ENCODE data around the gene PTPRN2. TPM values are rescaled to one million over a fixed set of nuclear protein-coding genes. Genes with fewer than 3 reads are reported as not detected.

The PTPRN2 gene
- total RNA-seq, 5 donors from 2014 or later (not counting 1 experiment from before 2014, with no cell fraction given) = 0.60 to 1.7 (median 0.82) TPM

DNA sequence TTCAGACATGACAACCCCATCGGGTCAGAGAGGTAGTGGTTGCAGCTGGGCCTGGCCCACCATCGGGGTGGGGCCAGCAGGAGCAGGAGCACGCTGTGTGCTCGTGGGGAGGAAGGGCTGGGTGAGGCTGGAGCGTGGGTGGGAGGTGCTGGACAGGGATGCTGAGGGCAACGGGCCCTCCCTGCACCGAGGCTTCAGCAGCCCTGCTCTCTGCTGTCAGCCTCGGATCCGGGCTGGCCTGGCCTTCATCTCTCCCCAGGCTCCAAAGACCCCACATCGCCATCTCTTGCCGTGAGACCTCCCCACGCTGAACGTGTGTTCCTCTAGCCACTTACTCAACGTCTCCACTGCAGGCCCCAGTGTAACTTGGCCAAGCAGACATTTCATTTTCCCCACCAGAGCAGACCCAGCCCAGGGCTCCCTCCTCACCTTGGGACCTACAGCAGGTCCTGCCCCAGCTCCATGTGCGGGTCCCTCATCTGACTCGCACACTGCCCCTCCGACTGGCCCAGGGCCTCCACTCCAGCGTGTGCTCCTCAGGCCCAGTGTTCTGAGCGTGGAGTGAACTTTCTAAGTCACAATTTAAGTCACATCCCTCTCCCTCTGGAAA lies 788.4 kb downstream of the PTPRN2 start:
- H3K27ac ChIP-seq (ENCODE audit: low read length) = no peak overlapping the region
- no peaks in the 10 kb centered on the region for H3K9me3 ChIP-seq
- Mint-ChIP-seq H3K36me3 (no peaks in the 10 kb centered on the region), H3K27ac (no peak overlapping the region), H3K9me3 (peaks cover 0 to 4% (median 0%) of the 10 kb centered on the region in 3 donors), H3K27me3 (peaks cover 0 to 4% of the 10 kb centered on the region in 2 donors), H3K4me1 (no peaks in the 10 kb centered on the region), H3K4me3 (no peak overlapping the region)
- DNase-seq (no peak), ATAC-seq (replicated peaks in 1 of 4) (no peak)
- no peaks in the 10 kb centered on the region for H3K4me1 ChIP-seq (ENCODE audit: control insufficient read depth in 1 of 2, extremely low read depth in 1 of 2, insufficient read depth in 2 of 2, low read length in 2 of 2)
- no peak overlapping the region for H3K4me3 ChIP-seq (ENCODE audit: control insufficient read depth in 1 of 2, extremely low read depth in 1 of 2, low read length in 1 of 2)
- H3K27me3 ChIP-seq (replicated peaks in 1 of 2; ENCODE audit: control insufficient read depth in 2 of 2, extremely low read depth in 1 of 2, insufficient read depth in 2 of 2, low read length in 1 of 2) = peaks cover 0 to 10% of the 10 kb centered on the region in 2 experiments
- ChIA-PET POLR2A (no interaction called here), CTCF (interaction anchor here in 1 of 2 donors (0.9 kb wide), 1 partner anchor 51 kb away, joined by 3 read pairs; no protein-coding TSS in a partner anchor)
- H3K36me3 ChIP-seq (ENCODE audit: control insufficient read depth in 2 of 2, extremely low read depth in 1 of 2, insufficient read depth in 1 of 2, low read length in 1 of 2) = no peaks in the 10 kb centered on the region
- WGBS (ENCODE audit: insufficient coverage) = 80% methylated on average over 17 of the region's 19 CpGs

DNA sequence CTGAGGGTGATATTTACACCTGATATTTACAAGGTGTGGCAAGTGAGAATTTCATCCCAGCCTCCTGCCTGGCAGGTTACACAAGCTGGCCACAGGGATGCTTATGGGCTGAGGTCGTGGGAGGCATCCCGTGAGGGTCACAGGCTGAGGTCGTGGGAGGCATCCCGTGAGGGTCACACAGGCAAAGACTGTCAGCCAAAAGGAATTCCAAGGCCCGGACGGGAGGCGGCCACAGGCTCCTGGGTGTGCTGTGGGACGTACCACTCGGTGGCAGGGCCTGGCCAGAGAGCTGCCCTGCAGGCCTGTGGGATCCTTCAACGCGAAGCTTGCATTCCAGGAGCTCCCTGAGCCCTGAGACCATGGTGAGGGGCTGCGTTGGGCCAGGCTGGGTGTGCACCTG lies 790.3 kb downstream of the PTPRN2 start:
- Histone ChIP-seq H3K4me1 (ENCODE audit: control insufficient read depth in 1 of 2, extremely low read depth in 1 of 2, insufficient read depth in 2 of 2, low read length in 2 of 2) (no peaks in the 10 kb centered on the region), H3K9me3 (no peaks in the 10 kb centered on the region), H3K36me3 (ENCODE audit: control insufficient read depth in 2 of 2, extremely low read depth in 1 of 2, insufficient read depth in 1 of 2, low read length in 1 of 2) (no peaks in the 10 kb centered on the region), H3K27ac (ENCODE audit: low read length) (no peak overlapping the region), H3K27me3 (replicated peaks in 1 of 2; ENCODE audit: control insufficient read depth in 2 of 2, extremely low read depth in 1 of 2, insufficient read depth in 2 of 2, low read length in 1 of 2) (peaks cover 0 to 10% of the 10 kb centered on the region in 2 experiments), H3K4me3 (ENCODE audit: control insufficient read depth in 1 of 2, extremely low read depth in 1 of 2, low read length in 1 of 2) (no peak overlapping the region)
- ChIA-PET CTCF (no interaction called here), POLR2A (no interaction called here)
- Mint-ChIP-seq H3K9me3 (peaks cover 0 to 2% (median 0%) of the 10 kb centered on the region in 3 donors), H3K27me3 (peaks cover 3 to 4% of the 10 kb centered on the region in 2 donors), H3K4me1 (no peaks in the 10 kb centered on the region), H3K27ac (no peak overlapping the region), H3K36me3 (no peaks in the 10 kb centered on the region), H3K4me3 (no peak overlapping the region)
- no peak for ATAC-seq (replicated peaks in 1 of 4)
- no peak for DNase-seq
- 81% methylated on average over 12 of the region's 12 CpGs for WGBS (ENCODE audit: insufficient coverage)

GRCh38 chr7:157796846-157797245 lies 790.8 kb downstream of the PTPRN2 start:
- H3K27ac Mint-ChIP-seq = no peak overlapping the region
- H3K4me3 ChIP-seq (ENCODE audit: control insufficient read depth in 1 of 2, extremely low read depth in 1 of 2, low read length in 1 of 2) = no peak overlapping the region
- no peak overlapping the region for H3K27ac ChIP-seq (ENCODE audit: low read length)
- no peaks in the 10 kb centered on the region for H3K36me3 Mint-ChIP-seq
- no peaks in the 10 kb centered on the region for H3K4me1 Mint-ChIP-seq
- no peaks in the 10 kb centered on the region for H3K36me3 ChIP-seq (ENCODE audit: control insufficient read depth in 2 of 2, extremely low read depth in 1 of 2, insufficient read depth in 1 of 2, low read length in 1 of 2)
- WGBS (ENCODE audit: insufficient coverage) = 92% methylated on average over 14 of the region's 19 CpGs
- no peak for ATAC-seq (replicated peaks in 1 of 4)
- POLR2A ChIA-PET = no interaction called here
- CTCF ChIA-PET = no interaction called here
- H3K4me3 Mint-ChIP-seq = no peak overlapping the region
- no peaks in the 10 kb centered on the region for H3K4me1 ChIP-seq (ENCODE audit: control insufficient read depth in 1 of 2, extremely low read depth in 1 of 2, insufficient read depth in 2 of 2, low read length in 2 of 2)
- peaks cover 3 to 4% of the 10 kb centered on the region in 2 donors for H3K27me3 Mint-ChIP-seq
- H3K9me3 Mint-ChIP-seq = no peaks in the 10 kb centered on the region
- DNase-seq = no peak
- no peaks in the 10 kb centered on the region for H3K9me3 ChIP-seq
- H3K27me3 ChIP-seq (replicated peaks in 1 of 2; ENCODE audit: control insufficient read depth in 2 of 2, extremely low read depth in 1 of 2, insufficient read depth in 2 of 2, low read length in 1 of 2) = peaks cover 0 to 10% of the 10 kb centered on the region in 2 experiments

DNA sequence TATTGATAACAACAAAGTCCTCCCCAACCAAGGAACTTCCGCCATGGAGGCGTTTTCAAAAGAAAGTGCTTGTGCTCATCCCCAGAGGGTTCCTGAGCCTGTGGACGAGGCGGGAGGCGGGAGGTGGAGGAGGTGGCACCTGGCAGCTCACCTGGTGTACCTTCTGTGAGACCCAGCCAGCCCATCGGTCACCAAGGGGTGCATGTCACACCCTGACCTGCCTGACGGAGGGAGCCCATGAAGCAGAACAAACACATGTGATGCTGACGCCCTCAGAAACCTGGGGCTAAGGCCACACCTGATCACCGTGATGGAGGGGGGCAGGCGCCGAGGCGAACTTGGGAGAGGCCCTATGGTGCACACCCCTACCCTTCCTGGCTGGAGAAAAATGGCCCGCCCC lies 792.0 kb downstream of the PTPRN2 start:
- ChIA-PET CTCF (interaction anchor here in 1 of 2 donors (0.6 kb wide), 1 partner anchor 43 kb away, joined by 3 read pairs; no protein-coding TSS in a partner anchor), POLR2A (interaction anchor here in 1 of 2 donors (0.7 kb wide), 1 partner anchor 1246 kb away, joined by 4 read pairs; no protein-coding TSS in a partner anchor)
- Mint-ChIP-seq H3K4me1 (no peaks in the 10 kb centered on the region), H3K9me3 (no peaks in the 10 kb centered on the region), H3K27ac (no peak overlapping the region), H3K27me3 (peaks cover 3 to 4% of the 10 kb centered on the region in 2 donors), H3K4me3 (no peak overlapping the region), H3K36me3 (no peaks in the 10 kb centered on the region)
- H3K36me3 ChIP-seq (ENCODE audit: control insufficient read depth in 2 of 2, extremely low read depth in 1 of 2, insufficient read depth in 1 of 2, low read length in 1 of 2) = no peaks in the 10 kb centered on the region
- H3K9me3 ChIP-seq = no peaks in the 10 kb centered on the region
- peaks cover 0 to 10% of the 10 kb centered on the region in 2 experiments for H3K27me3 ChIP-seq (replicated peaks in 1 of 2; ENCODE audit: control insufficient read depth in 2 of 2, extremely low read depth in 1 of 2, insufficient read depth in 2 of 2, low read length in 1 of 2)
- no peak overlapping the region for H3K4me3 ChIP-seq (ENCODE audit: control insufficient read depth in 1 of 2, extremely low read depth in 1 of 2, low read length in 1 of 2)
- no peak for ATAC-seq (replicated peaks in 1 of 4)
- 83% methylated on average over 9 of the region's 13 CpGs for WGBS (ENCODE audit: insufficient coverage)
- no peak overlapping the region for H3K27ac ChIP-seq (ENCODE audit: low read length)
- no peaks in the 10 kb centered on the region for H3K4me1 ChIP-seq (ENCODE audit: control insufficient read depth in 1 of 2, extremely low read depth in 1 of 2, insufficient read depth in 2 of 2, low read length in 2 of 2)
- DNase-seq = no peak

- H3K36me3 ChIP-seq (ENCODE audit: control insufficient read depth in 2 of 2, extremely low read depth in 1 of 2, insufficient read depth in 1 of 2, low read length in 1 of 2) = no peaks in the 10 kb centered on the region
- Mint-ChIP-seq H3K4me1 (no peaks in the 10 kb centered on the region), H3K27me3 (peaks cover 3 to 4% of the 10 kb centered on the region in 2 donors), H3K9me3 (no peaks in the 10 kb centered on the region), H3K4me3 (no peak overlapping the region), H3K27ac (no peak overlapping the region), H3K36me3 (no peaks in the 10 kb centered on the region)
- ChIA-PET POLR2A (interaction anchor here in 1 of 2 donors (0.7 kb wide), 1 partner anchor 1247 kb away, joined by 4 read pairs; no protein-coding TSS in a partner anchor), CTCF (interaction anchor here in 1 of 2 donors (0.6 kb wide), 1 partner anchor 43 kb away, joined by 3 read pairs; no protein-coding TSS in a partner anchor)
- peaks cover 0 to 10% of the 10 kb centered on the region in 2 experiments for H3K27me3 ChIP-seq (replicated peaks in 1 of 2; ENCODE audit: control insufficient read depth in 2 of 2, extremely low read depth in 1 of 2, insufficient read depth in 2 of 2, low read length in 1 of 2)
- no peak overlapping the region for H3K4me3 ChIP-seq (ENCODE audit: control insufficient read depth in 1 of 2, extremely low read depth in 1 of 2, low read length in 1 of 2)
- no peak overlapping the region for H3K27ac ChIP-seq (ENCODE audit: low read length)
- no peaks in the 10 kb centered on the region for H3K4me1 ChIP-seq (ENCODE audit: control insufficient read depth in 1 of 2, extremely low read depth in 1 of 2, insufficient read depth in 2 of 2, low read length in 2 of 2)
- H3K9me3 ChIP-seq = no peaks in the 10 kb centered on the region
- DNase-seq = no peak
- WGBS (ENCODE audit: insufficient coverage) = 79% methylated on average over 5 of the region's 5 CpGs
- no peak for ATAC-seq (replicated peaks in 1 of 4)
These were observed 792.4 kb downstream of the PTPRN2 start for GRCh38 chr7:157795199-157795598.

DNA sequence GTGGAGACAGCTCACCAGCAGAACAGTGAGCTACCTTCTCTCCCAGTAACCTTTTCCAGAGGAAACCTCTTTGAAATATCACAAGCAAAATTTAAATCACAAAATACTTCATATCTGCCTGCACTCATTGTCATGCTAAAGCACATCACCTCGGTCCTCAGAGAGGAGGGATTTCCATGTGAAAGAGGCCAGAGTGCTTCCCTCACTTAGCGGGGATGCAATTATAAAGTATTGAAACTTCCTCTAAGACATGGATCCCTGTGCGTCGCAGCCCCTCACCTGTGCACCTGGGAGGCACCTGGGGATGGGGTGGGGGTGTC lies 792.9 kb downstream of the PTPRN2 start:
- DNase-seq = no peak
- Histone ChIP-seq H3K9me3 (no peaks in the 10 kb centered on the region), H3K27me3 (replicated peaks in 1 of 2; ENCODE audit: control insufficient read depth in 2 of 2, extremely low read depth in 1 of 2, insufficient read depth in 2 of 2, low read length in 1 of 2) (peaks cover 0 to 10% of the 10 kb centered on the region in 2 experiments), H3K27ac (ENCODE audit: low read length) (no peak overlapping the region), H3K4me3 (ENCODE audit: control insufficient read depth in 1 of 2, extremely low read depth in 1 of 2, low read length in 1 of 2) (no peak overlapping the region), H3K4me1 (ENCODE audit: control insufficient read depth in 1 of 2, extremely low read depth in 1 of 2, insufficient read depth in 2 of 2, low read length in 2 of 2) (no peaks in the 10 kb centered on the region), H3K36me3 (ENCODE audit: control insufficient read depth in 2 of 2, extremely low read depth in 1 of 2, insufficient read depth in 1 of 2, low read length in 1 of 2) (no peaks in the 10 kb centered on the region)
- no peak for ATAC-seq (replicated peaks in 1 of 4)
- H3K4me1 Mint-ChIP-seq = no peaks in the 10 kb centered on the region
- ChIA-PET CTCF (interaction anchor here in 1 of 2 donors (0.7 kb wide), 1 partner anchor 211 kb away, joined by 3 read pairs; no protein-coding TSS in a partner anchor), POLR2A (interaction anchor here in 1 of 2 donors (0.7 kb wide), 1 partner anchor 1247 kb away, joined by 4 read pairs; no protein-coding TSS in a partner anchor)
- no peaks in the 10 kb centered on the region for H3K36me3 Mint-ChIP-seq
- H3K9me3 Mint-ChIP-seq = no peaks in the 10 kb centered on the region
- WGBS (ENCODE audit: insufficient coverage) = no CpG with 5 or more reads among the region's 4 CpGs
- H3K27me3 Mint-ChIP-seq = peaks cover 3 to 4% of the 10 kb centered on the region in 2 donors
- no peak overlapping the region for H3K27ac Mint-ChIP-seq
- no peak overlapping the region for H3K4me3 Mint-ChIP-seq
